Adrenal gland (tissue), 5 donors: ENCODE data around the gene FN3K.

ENCODE experiments used
- CTCF ChIP-seq, 6 experiments: fragments of 450-650 bp in 4 of 6; fragments of 200-600 bp in 2 of 6; sonication (generic) in 1 of 6; IDR thresholded peaks; 1 replicate in 5 of 6; 2 replicates in 1 of 6; pipeline versions ENCODE4 v1.5.1 to v1.8.0; 2016 to 2021; ENCODE audit warnings: antibody characterized with exemption in 6 of 6, mild to moderate bottlenecking in 2 of 6, moderate library complexity in 1 of 6
- POLR2A ChIP-seq, 2 donors: fragments of 450-650 bp; IDR thresholded peaks; one replicate each; pipeline ENCODE4 v1.6.1; 2017; ENCODE audit warnings: antibody characterized with exemption in 2 of 2, mild to moderate bottlenecking in 2 of 2, moderate library complexity in 1 of 2
- donor health status: DM: no; HTN: no; CAD: no.

- TF ChIP-seq POLR2A (IDR thresholded peaks at IDR 0.05) (no peak), CTCF (IDR thresholded peaks at IDR 0.05) (no peak)
These were observed 15.2 kb upstream of the FN3K start for GRCh38 chr17:82720204-82720603.
